ENCODE data around the gene IL33. TPM values are rescaled to one million over a fixed set of nuclear protein-coding genes. Genes with fewer than 3 reads are reported as not detected.

The IL33 gene
- total and polyA plus RNA-seq, 4 donors = 16.5 to 154 (median 27.0) TPM

DNA sequence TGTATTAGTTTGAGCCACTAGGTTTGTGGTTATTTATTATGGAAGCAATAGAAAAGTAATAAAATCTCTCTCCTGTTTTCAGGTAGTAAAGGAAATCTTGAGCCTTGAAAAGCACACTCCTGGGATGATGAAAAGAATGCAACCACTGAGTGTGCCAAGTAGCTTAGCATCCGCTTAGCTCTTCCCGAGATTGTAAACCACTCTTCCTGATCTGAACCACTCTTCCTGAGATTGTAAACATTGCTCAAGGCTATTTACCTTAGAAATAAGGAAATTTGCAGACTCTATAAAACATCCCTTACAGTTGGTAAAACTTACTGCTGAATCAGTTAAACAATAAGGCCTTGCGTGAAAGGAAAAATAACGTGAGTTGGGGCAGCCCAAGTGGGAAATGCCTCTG lies 17.4 kb upstream of the IL33 start:
- no peak for TF ChIP-seq CTCF (IDR thresholded peaks at IDR 0.05; ENCODE audit: control extremely low read depth, extremely low read depth)
- Histone ChIP-seq H3K27ac (ENCODE audit: low read depth in 1 of 2, low read length in 1 of 2) (peak overlapping the region in 1 of 2 donors; percentile 17), H3K9me3 (ENCODE audit: control insufficient read depth in 4 of 4, insufficient read depth in 3 of 4, low read length in 3 of 4) (no peaks in the 10 kb centered on the region), H3K27me3 (ENCODE audit: control insufficient read depth in 3 of 3, insufficient read depth in 3 of 3, low read length in 2 of 3) (no peaks in the 10 kb centered on the region), H3K36me3 (ENCODE audit: control insufficient read depth in 4 of 4, insufficient read depth in 4 of 4, low read length in 4 of 4) (no peaks in the 10 kb centered on the region), H3K4me3 (no peak overlapping the region), H3K4me1 (ENCODE audit: control insufficient read depth in 5 of 5, insufficient read depth in 5 of 5, low read length in 5 of 5) (peaks cover 0 to 2% (median 0%) of the 10 kb centered on the region in 5 donors), H3K9ac (ENCODE audit: insufficient read depth in 1 of 2, low read length in 2 of 2) (no peak overlapping the region)
- ATAC-seq (ENCODE audit: insufficient read depth, low FRiP score) (no peak), DNase-seq (no peak)
- WGBS, 2 donors = 38 to 48% methylated on average over 4 of the region's 4 CpGs

- Histone ChIP-seq H3K4me1 (ENCODE audit: control insufficient read depth in 5 of 5, insufficient read depth in 5 of 5, low read length in 5 of 5) (peaks cover 0 to 2% (median 0%) of the 10 kb centered on the region in 5 donors), H3K36me3 (ENCODE audit: control insufficient read depth in 4 of 4, insufficient read depth in 4 of 4, low read length in 4 of 4) (no peaks in the 10 kb centered on the region), H3K9me3 (ENCODE audit: control insufficient read depth in 4 of 4, insufficient read depth in 3 of 4, low read length in 3 of 4) (no peaks in the 10 kb centered on the region), H3K9ac (ENCODE audit: insufficient read depth in 1 of 2, low read length in 2 of 2) (no peak overlapping the region), H3K27me3 (ENCODE audit: control insufficient read depth in 3 of 3, insufficient read depth in 3 of 3, low read length in 2 of 3) (no peaks in the 10 kb centered on the region), H3K27ac (ENCODE audit: low read depth in 1 of 2, low read length in 1 of 2) (no peak overlapping the region), H3K4me3 (no peak overlapping the region)
- TF ChIP-seq CTCF (IDR thresholded peaks at IDR 0.05; ENCODE audit: control extremely low read depth, extremely low read depth) = no peak
- ATAC-seq (ENCODE audit: insufficient read depth, low FRiP score) = no peak
- 54 to 70% methylated on average over 3 of the region's 3 CpGs for whole genome bisulfite sequencing, 2 donors
- no peak for DNase-seq
Measured at GRCh38 chr9:6199596-6199995, 16.0 kb upstream of the IL33 start.

- 93 to 95% methylated on average over 2 of the region's 2 CpGs for WGBS, 2 donors
- H3K9me3 ChIP-seq (ENCODE audit: control insufficient read depth in 4 of 4, insufficient read depth in 3 of 4, low read length in 3 of 4) = no peaks in the 10 kb centered on the region
- DNase-seq (no peak), ATAC-seq (ENCODE audit: insufficient read depth, low FRiP score) (no peak)
- H3K27me3 ChIP-seq (ENCODE audit: control insufficient read depth in 3 of 3, insufficient read depth in 3 of 3, low read length in 2 of 3) = no peaks in the 10 kb centered on the region
- H3K27ac ChIP-seq (ENCODE audit: low read depth in 1 of 2, low read length in 1 of 2) = no peak overlapping the region
- H3K4me3 ChIP-seq = no peak overlapping the region
- H3K36me3 ChIP-seq (ENCODE audit: control insufficient read depth in 4 of 4, insufficient read depth in 4 of 4, low read length in 4 of 4) = no peaks in the 10 kb centered on the region
- no peak for TF ChIP-seq CTCF (IDR thresholded peaks at IDR 0.05; ENCODE audit: control extremely low read depth, extremely low read depth)
- no peak overlapping the region for H3K9ac ChIP-seq (ENCODE audit: insufficient read depth in 1 of 2, low read length in 2 of 2)
- H3K4me1 ChIP-seq (ENCODE audit: control insufficient read depth in 5 of 5, insufficient read depth in 5 of 5, low read length in 5 of 5) = peaks cover 0 to 2% (median 0%) of the 10 kb centered on the region in 5 donors
Measured at GRCh38 chr9:6200761-6201160, 14.8 kb upstream of the IL33 start.

GRCh38 chr9:6209966-6210365 lies 5.6 kb upstream of the IL33 start:
- Histone ChIP-seq H3K4me3 (no peak overlapping the region), H3K4me1 (ENCODE audit: control insufficient read depth in 5 of 5, insufficient read depth in 5 of 5, low read length in 5 of 5) (peaks cover 0 to 6% (median 0%) of the 10 kb centered on the region in 5 donors), H3K27ac (ENCODE audit: low read depth in 1 of 2, low read length in 1 of 2) (no peak overlapping the region), H3K36me3 (ENCODE audit: control insufficient read depth in 4 of 4, insufficient read depth in 4 of 4, low read length in 4 of 4) (no peaks in the 10 kb centered on the region), H3K27me3 (ENCODE audit: control insufficient read depth in 3 of 3, insufficient read depth in 3 of 3, low read length in 2 of 3) (no peaks in the 10 kb centered on the region), H3K9me3 (ENCODE audit: control insufficient read depth in 4 of 4, insufficient read depth in 3 of 4, low read length in 3 of 4) (peaks cover 0 to 16% (median 4%) of the 10 kb centered on the region in 4 donors), H3K9ac (ENCODE audit: insufficient read depth in 1 of 2, low read length in 2 of 2) (no peak overlapping the region)
- DNase-seq (no peak), ATAC-seq (ENCODE audit: insufficient read depth, low FRiP score) (no peak)
- WGBS, 2 donors = 69 to 77% methylated on average over 2 of the region's 2 CpGs
- no peak for TF ChIP-seq CTCF (IDR thresholded peaks at IDR 0.05; ENCODE audit: control extremely low read depth, extremely low read depth)
